Transverse colon (tissue), 4 donors: ENCODE data around the gene HGFAC. TPM values are rescaled to one million over a fixed set of nuclear protein-coding genes. Genes with fewer than 3 reads are reported as not detected.

Source experiments
- DNase-seq: peaks from one replicate; pipeline ENCODE4 v3.0.0-alpha.2; 2019
- H3K27ac ChIP-seq, 4 donors: fragments of 200-600 bp; sonication (generic); 2 replicates each; pipeline ENCODE4 v1.5.1; 2016 to 2018; ENCODE audit warnings: inconsistent platforms in 4 of 4
- H3K27me3 ChIP-seq: fragments of 200-600 bp; sonication (generic); 2 replicates; pipeline ENCODE4 v1.5.1; 2017; ENCODE audit warnings: inconsistent platforms
- H3K36me3 ChIP-seq, 4 donors: fragments of 200-600 bp; sonication (generic); 2 replicates each; pipeline ENCODE4 v1.5.1; 2017 to 2019; ENCODE audit warnings: inconsistent platforms in 4 of 4
- H3K4me1 ChIP-seq, 4 donors: fragments of 200-600 bp; sonication (generic); 2 replicates each; pipeline ENCODE4 v1.5.1; 2017 to 2020; ENCODE audit warnings: inconsistent platforms in 4 of 4
- H3K4me3 ChIP-seq, 4 donors: fragments of 200-600 bp; sonication (generic); 1 replicate in 1 of 4; 2 replicates in 3 of 4; pipeline versions ENCODE4 v1.5.1 to v1.6.1; 2017 to 2019; ENCODE audit warnings: inconsistent platforms in 4 of 4
- H3K9me3 ChIP-seq, 2 donors: fragments of 200-600 bp; sonication (generic); 2 replicates each; pipeline ENCODE4 v1.5.1; 2017 to 2019; ENCODE audit warnings: inconsistent platforms in 2 of 2
- CTCF ChIP-seq, 5 experiments: fragments of 200-600 bp in 3 of 5; fragments of 450-650 bp in 2 of 5; sonication (generic) in 3 of 5; IDR thresholded peaks; 1 replicate in 2 of 5; 2 replicates in 3 of 5; pipeline ENCODE4 v1.5.1; 2016 to 2017; ENCODE audit warnings: antibody characterized with exemption in 5 of 5, inconsistent platforms in 3 of 5, mild to moderate bottlenecking in 2 of 5, moderate library complexity in 1 of 5
- EP300 ChIP-seq: sonication (generic); formaldehyde crosslinking; IDR thresholded peaks from one replicate; pipeline ENCODE4 v1.6.1; 2017; ENCODE audit warnings: antibody characterized with exemption, low read depth
- POLR2A ChIP-seq: fragments of 450-650 bp; IDR thresholded peaks from one replicate; pipeline ENCODE4 v1.6.1; 2016; ENCODE audit warnings: antibody characterized with exemption, mild to moderate bottlenecking, moderate library complexity
- POLR2AphosphoS5 ChIP-seq, 3 donors: sonication (generic); formaldehyde crosslinking; IDR thresholded peaks; one replicate each; pipeline ENCODE4 v1.6.1; 2016; ENCODE audit warnings: antibody characterized with exemption in 3 of 3
- WGBS, 2 donors: methylation state at CpG; one replicate each; pipeline ENCODE4 v1.1.5; 2018; ENCODE audit warnings: low coverage in 1 of 2; 5-methylcytosine and 5-hydroxymethylcytosine counted together
- in situ Hi-C, 4 donors: fragments of 200-750 bp; cut with MboI; loops; one replicate each; pipeline versions ENCODE4 v1.15.0 to v1.15.1; 2017; ENCODE audit warnings: low sequenced_read_pairs in 3 of 4, low pct_ligation_motif_present in 1 of 4, low pct_unique_long_range_greater_than_20kb in 1 of 4
- intact Hi-C: fragments of 100-400 bp; cut with DNase I; formaldehyde crosslinking; loops from one replicate; pipeline ENCODE4 v1.15.1; 2023; ENCODE audit warnings: low total_unique reads
- total RNA-seq, 4 donors: library from RNA; depleted of rRNA; stranded (reverse); fragments of >200 nt; gene quantifications; one replicate each; pipeline ENCODE4 v1.1.0, GENCODE V29; 2016

The HGFAC gene
- total RNA-seq, 4 donors from 2014 or later: not detected

GRCh38 chr4:3415471-3416141 lies 26.2 kb upstream of the HGFAC start:
- no peaks in the 10 kb centered on the region for H3K4me1 ChIP-seq
- intact Hi-C loops (no loop called here), in situ Hi-C loops (no loop called here)
- H3K36me3 ChIP-seq: peaks cover 0 to 9% (median 3%) of the 10 kb centered on the region in 4 donors
- no peak overlapping the region for H3K27ac ChIP-seq
- 91 to 100% methylated on average over 2 to 33 of the region's 33 CpGs for WGBS, 2 donors
- TF ChIP-seq POLR2A (no peak), CTCF (IDR thresholded peaks at IDR 0.05) (no peak), EP300 (no peak), POLR2AphosphoS5 (IDR thresholded peaks at IDR 0.05) (no peak)
- H3K9me3 ChIP-seq: no peaks in the 10 kb centered on the region
- no peak for DNase-seq
- no peak overlapping the region for H3K4me3 ChIP-seq
- no peaks in the 10 kb centered on the region for H3K27me3 ChIP-seq

GRCh38 chr4:3416270-3416669 lies 25.5 kb upstream of the HGFAC start:
- H3K27me3 ChIP-seq: no peaks in the 10 kb centered on the region
- H3K4me1 ChIP-seq: no peaks in the 10 kb centered on the region
- intact Hi-C loops (no loop called here), in situ Hi-C loops (no loop called here)
- no peak for TF ChIP-seq CTCF (IDR thresholded peaks at IDR 0.05)
- no peak for TF ChIP-seq EP300
- TF ChIP-seq POLR2A: no peak
- TF ChIP-seq POLR2AphosphoS5 (IDR thresholded peaks at IDR 0.05): no peak
- peaks cover 0 to 9% (median 3%) of the 10 kb centered on the region in 4 donors for H3K36me3 ChIP-seq
- 83 to 90% methylated on average over 1 to 18 of the region's 18 CpGs for WGBS, 2 donors
- H3K4me3 ChIP-seq: no peak overlapping the region
- DNase-seq: no peak
- H3K9me3 ChIP-seq: no peaks in the 10 kb centered on the region
- H3K27ac ChIP-seq: no peak overlapping the region

GRCh38 chr4:3416821-3417221 lies 24.9 kb upstream of the HGFAC start:
- no peaks in the 10 kb centered on the region for H3K4me1 ChIP-seq
- no peaks in the 10 kb centered on the region for H3K9me3 ChIP-seq
- H3K27ac ChIP-seq: no peak overlapping the region
- no peaks in the 10 kb centered on the region for H3K27me3 ChIP-seq
- no peak for DNase-seq
- WGBS, 2 donors: 92 to 94% methylated on average over 6 to 17 of the region's 17 CpGs
- TF ChIP-seq POLR2AphosphoS5 (IDR thresholded peaks at IDR 0.05) (no peak), CTCF (IDR thresholded peaks at IDR 0.05) (no peak), EP300 (no peak), POLR2A (no peak)
- H3K36me3 ChIP-seq: peaks cover 0 to 9% (median 3%) of the 10 kb centered on the region in 4 donors
- H3K4me3 ChIP-seq: no peak overlapping the region
- intact Hi-C loops (no loop called here), in situ Hi-C loops (no loop called here)

GRCh38 chr4:3417448-3417847 lies 24.3 kb upstream of the HGFAC start:
- TF ChIP-seq POLR2A (no peak), CTCF (IDR thresholded peaks at IDR 0.05) (no peak), POLR2AphosphoS5 (IDR thresholded peaks at IDR 0.05) (no peak), EP300 (no peak)
- intact Hi-C loops (no loop called here), in situ Hi-C loops (no loop called here)
- no peak for DNase-seq
- Histone ChIP-seq H3K4me1 (no peaks in the 10 kb centered on the region), H3K36me3 (peaks cover 0 to 9% (median 3%) of the 10 kb centered on the region in 4 donors), H3K4me3 (no peak overlapping the region), H3K27ac (no peak overlapping the region), H3K27me3 (no peaks in the 10 kb centered on the region), H3K9me3 (no peaks in the 10 kb centered on the region)
- WGBS, 2 donors: 93 to 95% methylated on average over 11 to 21 of the region's 21 CpGs
